ENCODE data around the gene MPZL1. TPM values are rescaled to one million over a fixed set of nuclear protein-coding genes. Genes with fewer than 3 reads are reported as not detected.

The MPZL1 gene
- total RNA-seq, 1 experiment from 2014 or later = 273 TPM

DNA sequence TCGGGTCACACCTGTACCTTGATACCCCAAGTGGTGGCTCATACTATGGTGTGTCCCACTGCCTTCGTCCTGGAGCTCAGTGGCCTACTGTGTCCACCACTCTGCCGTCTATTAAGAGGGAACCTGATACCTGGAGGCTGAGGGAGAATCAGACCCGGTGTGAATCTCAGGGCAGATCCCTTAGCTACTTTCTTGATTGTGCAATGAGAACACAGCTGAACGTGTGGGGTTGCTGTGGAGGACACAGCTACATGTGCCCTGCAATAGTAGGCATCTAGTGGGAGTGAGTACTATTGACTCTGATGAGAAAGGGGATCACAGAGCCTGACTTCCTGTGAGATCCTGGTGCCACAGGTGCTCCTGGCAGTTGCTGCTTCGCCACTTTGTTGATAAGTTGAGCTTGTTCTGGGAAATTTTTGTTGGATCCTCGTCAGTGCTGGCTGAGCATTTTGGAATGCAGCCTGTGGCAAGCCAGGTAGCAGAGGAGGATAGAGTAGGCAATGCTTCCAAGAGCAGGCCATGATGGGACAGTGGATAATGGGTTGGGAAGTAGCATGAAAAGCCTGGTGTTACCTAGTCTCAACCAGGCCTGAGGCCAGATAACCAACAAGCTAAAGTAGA, 28.2 kb upstream of the MPZL1 start:
- Mint-ChIP-seq H3K9me3 (ENCODE audit: unreplicated experiment) (no peaks in the 10 kb centered on the region), H3K4me1 (ENCODE audit: low read depth, unreplicated experiment) (no peaks in the 10 kb centered on the region), H3K27me3 (ENCODE audit: insufficient read depth, unreplicated experiment) (no peaks in the 10 kb centered on the region), H3K27ac (ENCODE audit: unreplicated experiment) (no peak overlapping the region), H3K36me3 (ENCODE audit: insufficient read depth, unreplicated experiment) (peaks cover 7% of the 10 kb centered on the region), H3K4me3 (ENCODE audit: unreplicated experiment) (no peak overlapping the region)
- ChIA-PET CTCF (interaction anchor here (0.6 to 1.2 kb wide), 2 partner anchors 93 to 814 kb away, joined by 3 read pairs; no protein-coding TSS in a partner anchor), POLR2A (no interaction called here)
- H3K4me1 ChIP-seq = no peaks in the 10 kb centered on the region
- H3K36me3 ChIP-seq (ENCODE audit: control insufficient read depth, insufficient read depth, low read length) = no peaks in the 10 kb centered on the region
- no peaks in the 10 kb centered on the region for H3K9me3 ChIP-seq
- intact Hi-C loops (cut with micrococcal nuclease; ENCODE audit: unreplicated experiment) = no loop called here
- TF ChIP-seq, protein P1, sequence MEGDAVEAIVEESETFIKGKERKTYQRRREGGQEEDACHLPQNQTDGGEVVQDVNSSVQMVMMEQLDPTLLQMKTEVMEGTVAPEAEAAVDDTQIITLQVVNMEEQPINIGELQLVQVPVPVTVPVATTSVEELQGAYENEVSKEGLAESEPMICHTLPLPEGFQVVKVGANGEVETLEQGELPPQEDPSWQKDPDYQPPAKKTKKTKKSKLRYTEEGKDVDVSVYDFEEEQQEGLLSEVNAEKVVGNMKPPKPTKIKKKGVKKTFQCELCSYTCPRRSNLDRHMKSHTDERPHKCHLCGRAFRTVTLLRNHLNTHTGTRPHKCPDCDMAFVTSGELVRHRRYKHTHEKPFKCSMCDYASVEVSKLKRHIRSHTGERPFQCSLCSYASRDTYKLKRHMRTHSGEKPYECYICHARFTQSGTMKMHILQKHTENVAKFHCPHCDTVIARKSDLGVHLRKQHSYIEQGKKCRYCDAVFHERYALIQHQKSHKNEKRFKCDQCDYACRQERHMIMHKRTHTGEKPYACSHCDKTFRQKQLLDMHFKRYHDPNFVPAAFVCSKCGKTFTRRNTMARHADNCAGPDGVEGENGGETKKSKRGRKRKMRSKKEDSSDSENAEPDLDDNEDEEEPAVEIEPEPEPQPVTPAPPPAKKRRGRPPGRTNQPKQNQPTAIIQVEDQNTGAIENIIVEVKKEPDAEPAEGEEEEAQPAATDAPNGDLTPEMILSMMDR (IDR thresholded peaks at IDR 0.05; ENCODE audit: insufficient read depth in 1 of 2, low read depth in 1 of 2, low read length in 1 of 2, severe bottlenecking in 1 of 2, unreplicated experiment in 1 of 2) = no peak
- BruUV-seq (replicated peaks) = no TSS peak
- no peak overlapping the region for H3K4me3 ChIP-seq (ENCODE audit: low read depth, low read length)
- DNase-seq = no peak
- H3K27me3 ChIP-seq (replicated peaks; ENCODE audit: control insufficient read depth, insufficient read depth, low read length) = no peaks in the 10 kb centered on the region

DNA sequence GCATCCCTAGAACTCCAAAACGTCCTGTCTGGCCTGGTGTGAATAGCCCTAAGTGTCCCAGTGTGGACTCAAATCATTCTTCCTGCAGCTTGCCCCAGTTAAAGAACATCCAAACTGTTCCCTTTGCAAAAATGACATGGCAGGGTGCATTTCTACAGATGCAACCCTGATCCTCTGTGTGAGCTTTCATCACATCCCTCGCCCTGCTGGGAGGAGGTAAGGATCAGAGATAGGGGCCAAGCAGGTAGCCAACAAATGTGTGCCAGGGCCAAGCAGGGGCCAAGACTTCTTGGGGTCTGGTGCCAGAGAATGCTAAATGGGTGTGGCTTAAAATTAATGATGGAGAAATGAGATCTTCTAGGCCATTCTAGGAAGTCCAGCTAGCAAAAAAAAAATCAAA, 27.1 kb upstream of the MPZL1 start:
- DNase-seq = no peak
- Histone ChIP-seq H3K27me3 (replicated peaks; ENCODE audit: control insufficient read depth, insufficient read depth, low read length) (no peaks in the 10 kb centered on the region), H3K9me3 (no peaks in the 10 kb centered on the region), H3K36me3 (ENCODE audit: control insufficient read depth, insufficient read depth, low read length) (no peaks in the 10 kb centered on the region), H3K4me1 (no peaks in the 10 kb centered on the region), H3K4me3 (ENCODE audit: low read depth, low read length) (no peak overlapping the region)
- peaks cover 7% of the 10 kb centered on the region for H3K36me3 Mint-ChIP-seq (ENCODE audit: insufficient read depth, unreplicated experiment)
- POLR2A ChIA-PET = no interaction called here
- no peaks in the 10 kb centered on the region for H3K27me3 Mint-ChIP-seq (ENCODE audit: insufficient read depth, unreplicated experiment)
- no TSS peak for BruUV-seq (replicated peaks)
- H3K4me1 Mint-ChIP-seq (ENCODE audit: low read depth, unreplicated experiment) = no peaks in the 10 kb centered on the region
- no peak overlapping the region for H3K27ac Mint-ChIP-seq (ENCODE audit: unreplicated experiment)
- TF ChIP-seq, protein P1 (IDR thresholded peaks at IDR 0.05; ENCODE audit: insufficient read depth in 1 of 2, low read depth in 1 of 2, low read length in 1 of 2, severe bottlenecking in 1 of 2, unreplicated experiment in 1 of 2) = no peak
- CTCF ChIA-PET = interaction anchor here (1.2 kb wide), 1 partner anchor 94 kb away, joined by 3 read pairs; no protein-coding TSS in a partner anchor
- no peaks in the 10 kb centered on the region for H3K9me3 Mint-ChIP-seq (ENCODE audit: unreplicated experiment)
- intact Hi-C loops (cut with micrococcal nuclease; ENCODE audit: unreplicated experiment) = no loop called here
- no peak overlapping the region for H3K4me3 Mint-ChIP-seq (ENCODE audit: unreplicated experiment)

DNA sequence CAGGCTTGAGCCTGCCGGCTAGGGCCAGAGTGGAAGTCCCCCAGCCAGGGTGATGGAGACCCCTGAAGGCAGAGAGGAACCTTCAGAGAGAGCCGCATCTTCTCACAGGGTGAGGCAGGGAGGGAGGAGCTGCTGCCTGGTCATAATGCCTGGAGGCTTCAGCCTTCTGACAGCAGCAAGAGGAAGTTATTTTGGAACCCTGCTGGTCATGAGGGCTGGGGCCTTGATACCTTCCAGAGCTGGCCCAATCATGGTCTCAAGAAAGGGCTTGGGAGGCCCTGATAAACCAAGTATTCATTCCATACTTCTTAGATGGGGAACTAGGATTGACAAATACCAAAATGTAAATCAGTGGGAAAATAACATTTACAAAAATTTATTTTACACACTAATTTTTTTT, 26.6 kb upstream of the MPZL1 start:
- no peak overlapping the region for H3K4me3 ChIP-seq (ENCODE audit: low read depth, low read length)
- Mint-ChIP-seq H3K27ac (ENCODE audit: unreplicated experiment) (no peak overlapping the region), H3K9me3 (ENCODE audit: unreplicated experiment) (no peaks in the 10 kb centered on the region), H3K27me3 (ENCODE audit: insufficient read depth, unreplicated experiment) (no peaks in the 10 kb centered on the region), H3K4me3 (ENCODE audit: unreplicated experiment) (no peak overlapping the region), H3K36me3 (ENCODE audit: insufficient read depth, unreplicated experiment) (peaks cover 7% of the 10 kb centered on the region), H3K4me1 (ENCODE audit: low read depth, unreplicated experiment) (no peaks in the 10 kb centered on the region)
- no TSS peak for BruUV-seq (replicated peaks)
- H3K36me3 ChIP-seq (ENCODE audit: control insufficient read depth, insufficient read depth, low read length) = no peaks in the 10 kb centered on the region
- ChIA-PET CTCF (no interaction called here), POLR2A (no interaction called here)
- H3K4me1 ChIP-seq = no peaks in the 10 kb centered on the region
- H3K9me3 ChIP-seq = no peaks in the 10 kb centered on the region
- intact Hi-C loops (cut with micrococcal nuclease; ENCODE audit: unreplicated experiment) = no loop called here
- no peaks in the 10 kb centered on the region for H3K27me3 ChIP-seq (replicated peaks; ENCODE audit: control insufficient read depth, insufficient read depth, low read length)
- TF ChIP-seq, protein P1 (IDR thresholded peaks at IDR 0.05; ENCODE audit: insufficient read depth in 1 of 2, low read depth in 1 of 2, low read length in 1 of 2, severe bottlenecking in 1 of 2, unreplicated experiment in 1 of 2) = no peak
- no peak for DNase-seq
